Neutrophil (primary cell): ENCODE measurements around the gene STIM1.

Experiments used
- H3K27ac ChIP-seq: fragments of 200-600 bp; sonication (generic); 2 replicates; pipeline ENCODE4 v1.5.1; 2016; ENCODE audit warnings: mild to moderate bottlenecking, moderate library complexity
- H3K27me3 ChIP-seq: fragments of 200-600 bp; sonication (generic); 2 replicates; pipeline ENCODE4 v1.6.0; 2016; ENCODE audit warnings: mild to moderate bottlenecking
- H3K36me3 ChIP-seq: fragments of 200-600 bp; sonication (generic); 2 replicates; pipeline ENCODE4 v1.5.1; 2017
- H3K4me1 ChIP-seq, 2 experiments: fragments of 200-600 bp in 1 of 2; sonication (generic) in 1 of 2; 1 replicate in 1 of 2; 2 replicates in 1 of 2; pipeline versions ENCODE4 v1.5.1 to v1.6.1; 2013 to 2016; ENCODE audit warnings: low read depth in 1 of 2, low read length in 1 of 2, mild to moderate bottlenecking in 1 of 2, moderate library complexity in 1 of 2; ENCODE audit not compliant: control insufficient read depth in 1 of 2, insufficient read depth in 1 of 2
- H3K4me3 ChIP-seq, 2 experiments: fragments of 200-600 bp in 1 of 2; sonication (generic) in 1 of 2; 1 replicate in 1 of 2; 2 replicates in 1 of 2; pipeline ENCODE4 v1.5.1; 2013 to 2016; ENCODE audit warnings: low read depth in 1 of 2, low read length in 1 of 2, mild to moderate bottlenecking in 1 of 2, moderate library complexity in 1 of 2
- H3K9me3 ChIP-seq: fragments of 200-600 bp; sonication (generic); 2 replicates; pipeline ENCODE4 v1.5.1; 2016
- TF ChIP-seq, protein P1 (sequence below): fragments of 200-600 bp; sonication (generic); IDR thresholded peaks from 2 replicates; pipeline ENCODE4 v1.5.1; 2016; ENCODE audit warnings: antibody characterized with exemption

The STIM1 gene

DNA sequence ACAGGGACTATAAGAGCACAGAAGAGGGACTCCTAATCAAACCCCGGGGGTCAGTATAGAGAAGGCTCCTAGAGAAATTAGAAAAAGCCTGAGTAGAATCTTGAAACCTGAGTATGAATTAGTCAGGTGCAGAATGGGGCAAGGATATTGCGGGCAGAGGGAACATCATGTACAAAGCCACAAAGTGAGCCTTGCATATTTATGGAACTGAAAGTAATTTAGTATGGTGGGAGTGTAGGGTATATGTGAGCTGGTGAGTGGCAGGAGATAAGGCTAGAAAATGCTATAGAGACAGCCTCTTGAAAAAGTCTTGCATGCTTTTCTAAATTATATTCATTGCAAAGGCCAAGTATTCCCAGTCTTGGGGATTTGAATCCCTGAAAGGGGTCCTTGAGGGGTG lies 93.7 kb downstream of the STIM1 start:
- H3K27me3 ChIP-seq: no peaks in the 10 kb centered on the region
- H3K36me3 ChIP-seq: no peaks in the 10 kb centered on the region
- no peaks in the 10 kb centered on the region for H3K9me3 ChIP-seq
- H3K4me1 ChIP-seq: peaks cover 15 to 28% of the 10 kb centered on the region in 2 experiments
- no peak overlapping the region for H3K27ac ChIP-seq
- TF ChIP-seq, protein P1, sequence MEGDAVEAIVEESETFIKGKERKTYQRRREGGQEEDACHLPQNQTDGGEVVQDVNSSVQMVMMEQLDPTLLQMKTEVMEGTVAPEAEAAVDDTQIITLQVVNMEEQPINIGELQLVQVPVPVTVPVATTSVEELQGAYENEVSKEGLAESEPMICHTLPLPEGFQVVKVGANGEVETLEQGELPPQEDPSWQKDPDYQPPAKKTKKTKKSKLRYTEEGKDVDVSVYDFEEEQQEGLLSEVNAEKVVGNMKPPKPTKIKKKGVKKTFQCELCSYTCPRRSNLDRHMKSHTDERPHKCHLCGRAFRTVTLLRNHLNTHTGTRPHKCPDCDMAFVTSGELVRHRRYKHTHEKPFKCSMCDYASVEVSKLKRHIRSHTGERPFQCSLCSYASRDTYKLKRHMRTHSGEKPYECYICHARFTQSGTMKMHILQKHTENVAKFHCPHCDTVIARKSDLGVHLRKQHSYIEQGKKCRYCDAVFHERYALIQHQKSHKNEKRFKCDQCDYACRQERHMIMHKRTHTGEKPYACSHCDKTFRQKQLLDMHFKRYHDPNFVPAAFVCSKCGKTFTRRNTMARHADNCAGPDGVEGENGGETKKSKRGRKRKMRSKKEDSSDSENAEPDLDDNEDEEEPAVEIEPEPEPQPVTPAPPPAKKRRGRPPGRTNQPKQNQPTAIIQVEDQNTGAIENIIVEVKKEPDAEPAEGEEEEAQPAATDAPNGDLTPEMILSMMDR: no peak
- H3K4me3 ChIP-seq: no peak overlapping the region

DNA sequence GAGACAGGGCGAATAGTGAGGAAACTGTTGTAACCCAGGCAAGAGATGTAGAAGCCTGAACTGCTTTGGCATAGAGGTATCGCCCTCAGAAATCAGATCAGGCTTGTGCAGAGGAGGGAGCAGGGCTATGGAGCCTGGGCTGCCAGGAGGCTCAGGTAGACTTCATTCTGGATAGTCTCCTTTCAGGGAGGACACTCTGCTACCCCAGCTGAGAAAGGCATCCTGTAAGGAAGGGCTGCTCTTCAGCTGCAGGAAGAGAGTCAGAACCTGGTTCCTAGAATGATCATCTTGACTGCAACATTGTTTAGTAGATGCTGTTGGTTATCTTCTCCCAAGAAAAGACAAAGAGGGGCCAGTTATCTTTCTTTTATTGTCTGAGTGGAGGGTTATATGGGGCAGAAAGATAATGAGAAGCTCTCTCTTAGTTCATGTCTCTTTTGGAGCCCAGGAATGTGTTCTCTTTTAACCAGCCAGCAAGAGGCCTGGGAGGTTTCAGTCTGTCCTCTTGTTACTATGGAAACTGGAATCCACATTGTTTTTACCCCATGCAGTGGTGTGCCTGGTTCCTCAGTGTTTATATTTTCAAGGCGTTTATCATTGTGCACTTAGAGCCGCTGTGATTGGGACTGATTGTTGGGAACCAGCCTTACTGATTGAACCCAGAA lies 95.7 kb downstream of the STIM1 start:
- no peaks in the 10 kb centered on the region for H3K27me3 ChIP-seq
- TF ChIP-seq, protein P1: no peak
- no peaks in the 10 kb centered on the region for H3K36me3 ChIP-seq
- peaks cover 15 to 18% of the 10 kb centered on the region in 2 experiments for H3K4me1 ChIP-seq
- H3K9me3 ChIP-seq: no peaks in the 10 kb centered on the region
- H3K4me3 ChIP-seq: no peak overlapping the region
- H3K27ac ChIP-seq: no peak overlapping the region

- Histone ChIP-seq H3K27me3 (no peaks in the 10 kb centered on the region), H3K4me1 (peaks cover 0 to 2% of the 10 kb centered on the region in 2 experiments), H3K9me3 (no peaks in the 10 kb centered on the region), H3K4me3 (no peak overlapping the region), H3K36me3 (no peaks in the 10 kb centered on the region), H3K27ac (no peak overlapping the region)
- TF ChIP-seq, protein P1: no peak
These were observed 97.3 kb downstream of the STIM1 start for GRCh38 chr11:3952715-3953114.

- H3K9me3 ChIP-seq: no peaks in the 10 kb centered on the region
- no peaks in the 10 kb centered on the region for H3K27me3 ChIP-seq
- TF ChIP-seq, protein P1: no peak
- H3K27ac ChIP-seq: no peak overlapping the region
- H3K4me3 ChIP-seq: no peak overlapping the region
- H3K4me1 ChIP-seq: no peaks in the 10 kb centered on the region
- H3K36me3 ChIP-seq: no peaks in the 10 kb centered on the region
These were observed 97.9 kb downstream of the STIM1 start for GRCh38 chr11:3953327-3953726.

GRCh38 chr11:3954448-3955298 lies 99.2 kb downstream of the STIM1 start:
- H3K4me1 ChIP-seq: peaks cover 0 to under 1% of the 10 kb centered on the region in 2 experiments

More at GRCh38 chr11:3954448-3955298, 99.2 kb downstream of the STIM1 start:
- H3K27me3 ChIP-seq: no peaks in the 10 kb centered on the region
- no peak overlapping the region for H3K4me3 ChIP-seq
- TF ChIP-seq, protein P1: no peak
- H3K36me3 ChIP-seq: no peaks in the 10 kb centered on the region
- no peak overlapping the region for H3K27ac ChIP-seq
- H3K9me3 ChIP-seq: no peaks in the 10 kb centered on the region
